ENCODE results near the gene CDC20B. TPM values are rescaled to one million over a fixed set of nuclear protein-coding genes. Genes with fewer than 3 reads are reported as not detected.
A peak's percentile ranks its signal among the peaks of the same experiment; 100 is the strongest.

The CDC20B gene
- total RNA-seq, 1 donor from 2014 or later = not detected

DNA sequence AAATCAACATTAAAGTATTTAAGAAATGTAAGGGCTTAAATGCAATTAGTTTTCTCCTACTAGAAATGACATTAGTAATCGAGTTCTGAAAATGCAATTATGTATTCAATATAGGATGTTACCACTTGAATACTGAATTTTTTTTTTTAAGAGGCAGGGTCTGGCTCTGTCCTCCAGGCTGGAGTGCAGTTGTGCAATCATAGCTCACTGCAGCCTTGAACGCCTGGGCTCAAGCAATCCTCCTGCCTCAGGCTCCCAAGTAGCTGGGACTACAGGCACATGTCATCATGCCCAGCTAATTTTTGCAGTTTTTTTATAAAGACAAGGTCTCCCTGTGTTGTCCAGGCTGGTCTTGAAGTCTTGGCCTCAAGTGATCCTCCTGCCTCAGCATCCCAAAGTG lies 1.5 kb downstream of the CDC20B start:
- DNase-seq = no peak
- no peak for ATAC-seq (ENCODE audit: poor library complexity)
- intact Hi-C loops (cut with DNase I) = no loop called here

- ATAC-seq (ENCODE audit: poor library complexity) (no peak), DNase-seq (no peak)
- intact Hi-C loops (cut with DNase I) = no loop called here
These were observed 10.3 kb downstream of the CDC20B start for GRCh38 chr5:55162666-55163065.

GRCh38 chr5:55160493-55161209 lies 12.3 kb downstream of the CDC20B start:
- ATAC-seq (ENCODE audit: poor library complexity) (peak; percentile 87), DNase-seq (no peak)
- intact Hi-C loops (cut with DNase I) = no loop called here

DNA sequence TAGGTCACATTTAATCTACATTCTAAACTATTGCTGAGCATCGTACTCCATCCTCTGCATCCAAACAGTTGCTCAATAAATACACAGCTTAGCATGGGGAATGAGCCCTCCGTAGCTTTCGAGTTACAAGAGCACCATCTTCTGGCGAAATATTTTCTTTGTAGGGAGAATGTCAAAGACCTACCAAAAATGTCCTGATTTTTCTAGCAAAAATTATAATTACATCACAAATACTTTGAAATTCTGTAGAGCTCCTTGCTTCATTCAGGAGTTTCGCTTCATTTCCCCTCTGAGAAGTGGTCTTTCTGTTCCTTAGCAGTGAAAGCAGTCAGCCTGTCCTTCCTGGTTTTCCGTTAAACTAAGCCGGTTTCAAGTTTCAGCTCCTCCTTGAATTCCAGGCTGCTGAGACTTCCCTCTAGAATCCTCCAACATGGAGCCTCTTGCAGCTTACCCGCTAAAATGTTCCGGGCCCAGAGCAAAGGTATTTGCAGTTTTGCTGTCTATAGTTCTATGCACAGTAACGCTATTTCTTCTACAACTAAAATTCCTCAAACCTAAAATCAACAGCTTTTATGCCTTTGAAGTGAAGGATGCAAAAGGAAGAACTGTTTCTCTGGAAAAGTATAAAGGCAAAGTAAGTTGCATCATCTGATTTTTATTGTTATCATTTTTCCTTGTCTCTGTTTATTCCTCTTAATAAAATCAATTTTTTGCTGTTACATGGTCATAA lies 13.0 kb downstream of the CDC20B start, which contains the start of gene GPX8:
TSS of gene GPX8 (plus strand) at position 409 of the 730 bp plus-strand sequence. CDS start at position 431, 22 bp downstream.
- ATAC-seq (ENCODE audit: poor library complexity) (peak; percentile 91), DNase-seq (no peak)
- intact Hi-C loops (cut with DNase I) = no loop called here

GRCh38 chr5:55154873-55155272 lies 18.1 kb downstream of the CDC20B start:
- DNase-seq (no peak), ATAC-seq (ENCODE audit: poor library complexity) (no peak)
- intact Hi-C loops (cut with DNase I) = no loop called here

DNA sequence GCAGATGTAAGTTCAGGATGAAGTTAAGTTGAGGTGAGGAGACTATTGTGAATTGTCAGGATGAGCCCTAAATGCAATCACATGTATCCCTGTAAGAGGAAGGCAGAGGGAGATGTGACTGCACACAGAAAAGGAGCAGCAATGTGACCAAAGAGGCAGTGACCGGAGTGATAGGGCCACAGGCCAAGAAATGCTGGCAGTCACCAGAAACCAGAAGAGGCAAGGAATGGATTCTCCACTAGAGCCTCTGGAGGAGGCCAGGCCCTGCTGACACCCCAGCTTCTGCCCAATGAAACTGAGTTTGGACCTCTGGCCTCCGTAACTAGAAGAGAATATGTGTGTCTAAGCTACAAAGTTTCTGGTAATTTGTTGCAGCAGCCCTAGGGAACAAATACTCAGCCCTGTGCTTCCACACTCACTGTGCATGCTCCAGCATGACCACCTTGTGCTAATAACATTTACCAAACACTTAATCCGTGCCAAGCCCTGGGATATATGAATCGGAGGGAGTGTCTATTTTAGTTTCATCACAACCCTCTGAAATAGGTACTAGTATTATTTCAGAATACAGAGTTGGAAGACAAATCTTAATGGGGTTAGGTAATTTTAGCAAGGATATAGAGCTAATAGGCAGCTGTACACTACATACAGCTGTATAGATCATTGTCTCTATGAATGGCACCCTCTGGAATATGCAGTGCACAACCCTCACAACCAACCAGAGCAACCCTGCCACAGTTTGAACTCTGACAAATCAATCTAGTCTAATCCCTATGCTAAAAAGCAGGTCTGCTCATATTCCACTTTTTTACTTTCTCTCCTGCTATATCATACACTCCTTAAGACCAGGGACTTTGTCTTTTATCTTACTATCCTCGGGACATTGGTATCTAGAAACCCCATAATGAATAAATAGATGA lies 20.8 kb downstream of the CDC20B start:
- intact Hi-C loops (cut with DNase I) = no loop called here
- ATAC-seq (ENCODE audit: poor library complexity) (no peak), DNase-seq (no peak)

GRCh38 chr5:55149308-55149795 lies 23.6 kb downstream of the CDC20B start:
- no peak for DNase-seq
- intact Hi-C loops (cut with DNase I) = loop anchor here (10.0 kb wide), 1 partner anchor 205 kb away; no protein-coding TSS in a partner anchor
- ATAC-seq (ENCODE audit: poor library complexity) = no peak

DNA sequence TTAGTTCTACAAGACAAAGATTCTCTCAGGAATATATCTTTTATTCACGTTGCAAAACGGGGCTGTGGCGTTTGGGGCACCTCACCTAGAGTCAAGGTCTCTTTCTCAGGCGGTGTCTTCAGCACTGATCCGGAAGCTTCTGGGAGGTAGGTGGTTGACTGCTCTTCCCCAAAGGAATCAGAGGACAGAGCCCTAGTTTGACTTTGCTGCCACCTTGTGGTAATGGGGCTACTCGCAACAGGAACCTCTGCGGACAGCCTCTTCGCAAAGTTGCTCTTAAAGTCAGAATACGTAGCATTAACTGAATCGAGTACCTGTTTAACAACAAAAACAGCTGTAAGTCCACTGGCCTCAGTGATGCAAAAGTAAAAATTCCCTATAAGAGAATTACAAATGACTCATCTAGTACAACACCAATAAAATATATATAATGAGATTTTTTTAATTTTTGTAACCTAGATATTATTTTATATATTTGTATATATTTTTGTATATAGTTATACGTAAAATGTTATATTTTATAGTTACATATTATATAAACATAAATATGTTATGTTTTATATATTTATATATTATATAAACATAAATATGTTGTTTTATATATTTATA lies 26.3 kb downstream of the CDC20B start:
- ATAC-seq (ENCODE audit: poor library complexity) (peak; percentile 90), DNase-seq (peak; percentile 68)
- intact Hi-C loops (cut with DNase I) = loop anchor here (2.0 to 10.0 kb wide), 2 partner anchors 202 to 242 kb away; no protein-coding TSS in a partner anchor

GRCh38 chr5:55146080-55146479 lies 26.9 kb downstream of the CDC20B start:
- intact Hi-C loops (cut with DNase I) = loop anchor here (2.0 to 10.0 kb wide), 2 partner anchors 201 to 241 kb away; no protein-coding TSS in a partner anchor
- DNase-seq = no peak
- no peak for ATAC-seq (ENCODE audit: poor library complexity)

DNA sequence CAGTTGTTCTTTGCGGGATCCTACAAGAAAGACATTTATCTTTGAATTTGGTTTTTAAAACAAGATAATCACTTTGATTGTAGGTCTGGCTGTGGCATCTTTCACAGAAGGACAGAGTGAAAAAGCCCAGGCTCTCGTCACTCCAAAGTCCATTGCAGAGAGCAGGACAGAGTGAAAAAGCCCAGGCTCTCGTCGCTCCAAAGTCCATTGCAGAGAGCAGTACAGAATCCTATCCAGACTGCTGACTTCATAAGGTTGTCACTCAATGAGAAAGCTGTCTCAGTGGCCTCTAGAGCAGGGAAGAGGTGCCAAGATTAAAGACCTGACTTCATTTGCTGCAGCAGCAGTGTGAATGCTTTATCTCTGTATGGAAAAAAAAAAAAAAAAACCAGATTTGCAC lies 29.4 kb downstream of the CDC20B start:
- DNase-seq = no peak
- ATAC-seq (ENCODE audit: poor library complexity) = no peak
- intact Hi-C loops (cut with DNase I) = loop anchor here (10.0 kb wide), 1 partner anchor 199 kb away; no protein-coding TSS in a partner anchor

DNA sequence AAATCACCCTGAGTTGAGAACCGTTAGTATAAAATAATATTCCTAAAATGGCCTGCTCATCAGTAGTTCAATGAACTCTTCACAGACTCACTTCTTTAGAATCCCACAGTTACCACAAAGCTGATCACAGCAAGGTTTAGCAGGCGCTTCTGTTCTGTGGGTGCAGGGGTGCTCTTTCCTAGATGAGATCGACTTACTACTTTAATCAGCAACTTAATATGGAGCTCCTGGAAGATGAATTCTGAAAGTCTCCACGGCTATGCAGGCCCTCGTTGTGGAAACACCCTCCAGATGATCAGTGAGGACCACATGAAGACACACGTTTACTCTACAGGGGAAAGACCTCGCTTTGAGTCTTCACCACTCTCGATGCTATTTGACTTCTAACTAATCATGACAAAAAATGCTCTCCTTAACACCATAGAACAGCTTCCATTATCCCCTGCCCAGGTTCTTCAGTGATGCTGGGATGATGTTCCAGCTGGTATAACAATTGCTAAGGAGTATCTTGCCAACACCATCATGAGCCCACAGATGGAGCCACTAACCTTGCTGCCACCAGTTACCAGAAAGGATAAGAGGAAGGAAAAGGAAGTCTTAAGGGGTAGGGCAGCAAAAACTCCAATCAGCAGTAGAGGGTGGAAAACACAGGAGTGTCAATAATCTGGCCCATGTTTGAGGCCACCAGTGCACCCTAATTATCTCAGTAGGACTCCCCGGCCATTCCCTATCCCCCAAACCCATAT lies 30.9 kb downstream of the CDC20B start:
- ATAC-seq (ENCODE audit: poor library complexity) (no peak), DNase-seq (no peak)
- intact Hi-C loops (cut with DNase I) = loop anchor here (10.0 kb wide), 1 partner anchor 197 kb away; no protein-coding TSS in a partner anchor

DNA sequence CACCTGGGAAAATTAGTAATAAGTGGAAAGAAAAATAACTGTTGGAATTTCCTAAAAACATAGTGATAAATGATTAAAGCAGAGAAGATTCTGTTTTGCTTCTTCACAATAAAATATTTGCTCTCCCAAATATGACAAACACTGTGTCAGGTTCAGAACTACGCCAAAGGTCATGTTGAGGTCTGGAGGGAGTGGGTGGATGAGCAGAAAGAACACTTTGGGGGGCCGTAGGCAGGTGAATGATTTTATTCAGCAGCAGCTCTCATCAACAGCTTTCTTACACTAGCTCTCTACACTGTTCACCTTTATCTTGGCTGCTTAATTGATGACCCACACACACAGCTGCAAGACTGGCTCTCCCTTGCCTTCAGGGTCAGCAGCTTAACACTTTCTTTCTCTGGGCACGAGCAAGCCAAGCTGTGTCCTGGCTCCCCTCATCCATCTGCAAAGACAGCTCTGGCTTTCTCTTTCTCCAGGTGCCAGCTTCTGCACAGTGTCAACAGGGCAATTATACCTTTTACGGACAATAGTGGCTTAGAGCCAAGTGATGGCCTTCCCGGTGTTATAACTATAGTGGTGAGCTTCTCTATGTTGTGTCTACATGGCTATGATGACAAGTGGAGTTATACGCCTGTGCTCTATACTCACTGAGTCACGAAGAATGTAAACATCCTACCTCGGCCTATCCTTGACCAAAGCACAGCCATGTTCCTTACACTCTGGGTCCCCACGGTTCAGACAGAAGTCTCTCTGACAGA lies 31.9 kb downstream of the CDC20B start:
- intact Hi-C loops (cut with DNase I) = loop anchor here (10.0 kb wide), 1 partner anchor 196 kb away; no protein-coding TSS in a partner anchor
- no peak for ATAC-seq (ENCODE audit: poor library complexity)

GRCh38 chr5:55136521-55136920 lies 36.5 kb downstream of the CDC20B start:
- DNase-seq = no peak
- no peak for ATAC-seq (ENCODE audit: poor library complexity)
- intact Hi-C loops (cut with DNase I) = no loop called here

More for the DNA sequence above, 31.9 kb downstream of the CDC20B start:
- no peak for DNase-seq

DNA sequence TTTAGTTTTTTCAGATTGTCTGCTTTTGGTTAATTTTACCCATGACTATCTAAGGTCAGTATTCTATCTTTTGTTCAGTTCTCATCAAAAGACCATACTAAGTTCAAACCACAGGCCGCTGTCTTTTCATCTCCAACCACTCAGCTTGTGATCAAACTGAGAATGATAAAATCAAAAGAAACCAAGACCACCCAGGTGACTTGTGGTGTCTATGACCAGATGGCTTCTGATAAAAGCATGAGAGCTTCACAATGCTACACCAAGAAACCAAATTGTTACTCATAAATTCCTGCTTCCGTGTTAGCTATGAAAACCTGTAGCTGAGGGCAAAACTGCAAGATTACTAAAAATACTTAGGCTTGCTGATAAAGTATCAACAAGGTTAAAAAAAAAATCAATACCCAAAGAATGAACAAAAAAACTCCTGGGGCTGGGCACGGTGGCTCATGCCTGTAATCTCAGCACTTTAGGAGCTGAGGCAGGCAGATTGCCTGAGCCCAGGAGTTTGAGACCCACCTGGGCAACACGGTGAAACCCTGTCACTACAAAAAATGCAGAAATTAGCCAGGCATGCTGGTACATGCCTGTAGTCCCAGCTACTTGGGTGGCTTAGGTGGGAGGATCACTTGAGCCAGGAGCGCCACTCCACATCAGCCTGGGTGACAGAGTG lies 38.8 kb downstream of the CDC20B start:
- ATAC-seq (ENCODE audit: poor library complexity) (no peak), DNase-seq (no peak)
- intact Hi-C loops (cut with DNase I) = no loop called here

DNA sequence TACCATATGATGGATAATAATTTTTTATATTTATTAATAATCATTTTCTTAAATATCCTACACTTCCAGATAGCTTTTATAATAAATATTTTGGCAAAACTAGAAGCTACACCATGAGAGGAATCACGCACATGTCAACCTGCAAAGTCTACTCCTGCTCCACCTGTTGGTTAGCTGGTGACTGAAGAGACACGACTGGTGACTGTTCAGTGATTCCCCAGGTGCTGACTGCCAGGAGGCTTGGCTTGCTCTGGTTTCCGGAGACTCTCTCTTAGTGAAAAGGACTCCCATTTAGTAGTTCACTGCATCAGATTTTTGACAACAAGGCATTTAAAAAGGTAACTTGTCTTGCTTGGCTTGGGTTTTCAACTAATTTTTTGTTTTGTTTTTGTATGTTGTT lies 49.6 kb downstream of the CDC20B start:
- ATAC-seq (ENCODE audit: poor library complexity) (no peak), DNase-seq (no peak)
- intact Hi-C loops (cut with DNase I) = no loop called here

DNA sequence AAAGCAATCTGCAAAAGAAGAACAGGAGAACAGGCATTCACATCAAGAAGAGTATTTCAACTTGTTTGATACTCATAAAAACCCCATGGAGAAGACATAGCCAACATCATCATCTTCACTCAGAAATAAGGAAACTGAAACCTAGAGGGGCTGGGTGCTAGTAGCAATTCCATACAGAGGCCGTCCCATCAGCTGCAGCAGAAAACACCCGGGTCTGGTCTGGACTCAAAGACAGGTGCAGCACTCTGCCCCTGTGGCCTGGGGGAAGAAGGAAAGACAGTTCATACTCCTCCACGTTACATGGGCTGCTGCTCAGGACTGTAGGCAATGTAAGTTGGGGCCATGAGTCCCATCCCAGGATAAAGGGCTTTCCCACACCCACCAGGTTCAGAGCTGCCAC lies 58.9 kb downstream of the CDC20B start:
- DNase-seq = no peak
- intact Hi-C loops (cut with DNase I) = no loop called here
- ATAC-seq (ENCODE audit: poor library complexity) = no peak

All from Right ventricle myocardium superior (tissue), 1 donor.